ENCODE results near the gene CORO6. TPM values are rescaled to one million over a fixed set of nuclear protein-coding genes. Genes with fewer than 3 reads are reported as not detected.

The CORO6 gene
- total RNA-seq, 1 experiment from 2014 or later, result 2.3 TPM

DNA sequence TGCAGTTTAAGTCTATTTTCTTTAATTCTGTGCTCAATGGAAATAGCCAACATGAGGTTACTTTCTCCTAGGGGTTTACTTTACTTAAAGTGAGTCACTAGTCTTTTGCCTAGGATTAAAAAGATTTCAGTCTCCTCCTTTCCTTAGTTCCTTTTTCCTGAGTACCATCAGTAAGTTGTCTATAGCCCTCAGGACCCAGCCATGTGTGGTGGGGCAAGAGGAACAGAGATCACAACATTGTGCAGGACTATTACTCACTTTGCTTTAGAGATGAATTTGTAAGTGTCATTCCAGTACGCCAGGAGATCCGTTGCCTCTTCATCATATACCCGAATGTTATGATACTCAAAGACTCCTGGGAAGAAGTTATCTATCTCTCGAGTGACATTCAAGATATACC lies 27.7 kb upstream of the CORO6 start:
- Histone ChIP-seq H3K4ac (ENCODE audit: low read depth, low read length) (no peak overlapping the region), H4K91ac (ENCODE audit: insufficient read length, low read depth, low read length) (no peak overlapping the region), H2BK120ac (ENCODE audit: low read depth, low read length, poor library complexity, severe bottlenecking) (no peak overlapping the region), H3K9ac (ENCODE audit: extremely low read depth, insufficient read length, low read length) (no peak overlapping the region), H3K23ac (ENCODE audit: insufficient read length, low read depth, low read length) (no peak overlapping the region), H3K4me1 (ENCODE audit: insufficient read depth, low read length) (no peaks in the 10 kb centered on the region), H2BK15ac (ENCODE audit: low read depth, low read length) (no peak overlapping the region), H2BK12ac (ENCODE audit: insufficient read length, low read depth, low read length) (no peak overlapping the region), H3K27ac (ENCODE audit: insufficient read length, low read depth, low read length) (no peak overlapping the region), H2AK5ac (ENCODE audit: insufficient read length, low read length) (no peak overlapping the region), H3K23me2 (ENCODE audit: insufficient read length, low read depth, low read length, poor library complexity, severe bottlenecking) (no peaks in the 10 kb centered on the region), H3K79me2 (ENCODE audit: insufficient read depth, low read length) (no peaks in the 10 kb centered on the region), H2AFZ (ENCODE audit: low read length) (no peak overlapping the region), H4K20me1 (ENCODE audit: control insufficient read depth, insufficient read depth, insufficient read length) (no peaks in the 10 kb centered on the region), H3K9me3 (ENCODE audit: control insufficient read depth, low read depth, low read length) (no peaks in the 10 kb centered on the region), H4K5ac (ENCODE audit: insufficient read length, low read depth, low read length) (no peak overlapping the region), H3K27me3 (ENCODE audit: insufficient read depth, low read length) (no peaks in the 10 kb centered on the region), H3K4me2 (ENCODE audit: insufficient read depth, insufficient read length, low read length) (no peak overlapping the region), H3K56ac (ENCODE audit: insufficient read length, low read depth, low read length) (no peak overlapping the region), H4K8ac (replicated peaks; ENCODE audit: insufficient read length, low read depth, low read length) (no peak overlapping the region), H3T11ph (ENCODE audit: low read length) (no peak overlapping the region), H3K14ac (ENCODE audit: insufficient read depth, low read length) (no peak overlapping the region), H2BK20ac (ENCODE audit: low read depth, low read length, poor library complexity, severe bottlenecking) (no peak overlapping the region), H2BK5ac (ENCODE audit: insufficient read length, low read length) (no peak overlapping the region), H3K79me1 (ENCODE audit: insufficient read depth, low read depth, low read length, poor library complexity, severe bottlenecking) (no peaks in the 10 kb centered on the region), H3K18ac (ENCODE audit: insufficient read length, low read depth, low read length) (no peak overlapping the region)
- TF ChIP-seq, protein P1, sequence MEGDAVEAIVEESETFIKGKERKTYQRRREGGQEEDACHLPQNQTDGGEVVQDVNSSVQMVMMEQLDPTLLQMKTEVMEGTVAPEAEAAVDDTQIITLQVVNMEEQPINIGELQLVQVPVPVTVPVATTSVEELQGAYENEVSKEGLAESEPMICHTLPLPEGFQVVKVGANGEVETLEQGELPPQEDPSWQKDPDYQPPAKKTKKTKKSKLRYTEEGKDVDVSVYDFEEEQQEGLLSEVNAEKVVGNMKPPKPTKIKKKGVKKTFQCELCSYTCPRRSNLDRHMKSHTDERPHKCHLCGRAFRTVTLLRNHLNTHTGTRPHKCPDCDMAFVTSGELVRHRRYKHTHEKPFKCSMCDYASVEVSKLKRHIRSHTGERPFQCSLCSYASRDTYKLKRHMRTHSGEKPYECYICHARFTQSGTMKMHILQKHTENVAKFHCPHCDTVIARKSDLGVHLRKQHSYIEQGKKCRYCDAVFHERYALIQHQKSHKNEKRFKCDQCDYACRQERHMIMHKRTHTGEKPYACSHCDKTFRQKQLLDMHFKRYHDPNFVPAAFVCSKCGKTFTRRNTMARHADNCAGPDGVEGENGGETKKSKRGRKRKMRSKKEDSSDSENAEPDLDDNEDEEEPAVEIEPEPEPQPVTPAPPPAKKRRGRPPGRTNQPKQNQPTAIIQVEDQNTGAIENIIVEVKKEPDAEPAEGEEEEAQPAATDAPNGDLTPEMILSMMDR (conservative IDR thresholded peaks at IDR 0.05), result no peak
- Mint-ChIP-seq H3K27ac (no peak overlapping the region), H3K4me1 (no peaks in the 10 kb centered on the region), H3K36me3 (ENCODE audit: insufficient read depth in 1 of 3, low read depth in 3 of 3) (no peaks in the 10 kb centered on the region), H3K9me3 (no peaks in the 10 kb centered on the region), H3K4me3 (no peak overlapping the region), H3K27me3 (ENCODE audit: low read depth) (no peaks in the 10 kb centered on the region)
- no CpG with 5 or more reads among the region's 4 CpGs for WGBS (ENCODE audit: extremely low coverage, insufficient read length, low lambda C conversion rate)
- no peak for DNase-seq
